ENCODE measurements around the gene PSMB11.

The PSMB11 gene

GRCh38 chr14:23080474-23080873 lies 38.5 kb downstream of the PSMB11 start:
- no peak for DNase-seq (ENCODE audit: low spot score)
- in situ Hi-C loops (cut with MboI; ENCODE audit: low pct_unique_long_range_greater_than_20kb, low sequenced_read_pairs, unreplicated experiment) = no loop called here
- TF ChIP-seq CTCF (IDR thresholded peaks at IDR 0.05; ENCODE audit: extremely low read depth, insufficient read depth, missing control alignments) = no peak

- in situ Hi-C loops (cut with MboI; ENCODE audit: low pct_unique_long_range_greater_than_20kb, low sequenced_read_pairs, unreplicated experiment) = no loop called here
- TF ChIP-seq CTCF (IDR thresholded peaks at IDR 0.05; ENCODE audit: extremely low read depth, insufficient read depth, missing control alignments) = no peak
- no peak for DNase-seq (ENCODE audit: low spot score)
Measured at GRCh38 chr14:23085458-23085857, 43.4 kb downstream of the PSMB11 start.

GRCh38 chr14:23086565-23086964 lies 44.6 kb downstream of the PSMB11 start:
- no peak for TF ChIP-seq CTCF (IDR thresholded peaks at IDR 0.05; ENCODE audit: extremely low read depth, insufficient read depth, missing control alignments)
- in situ Hi-C loops (cut with MboI; ENCODE audit: low pct_unique_long_range_greater_than_20kb, low sequenced_read_pairs, unreplicated experiment) = no loop called here
- DNase-seq (ENCODE audit: low spot score) = no peak

GRCh38 chr14:23089498-23090253 lies 47.7 kb downstream of the PSMB11 start:
- DNase-seq (ENCODE audit: low spot score) = no peak
- TF ChIP-seq CTCF (IDR thresholded peaks at IDR 0.05; ENCODE audit: extremely low read depth, insufficient read depth, missing control alignments) = no peak
- in situ Hi-C loops (cut with MboI; ENCODE audit: low pct_unique_long_range_greater_than_20kb, low sequenced_read_pairs, unreplicated experiment) = no loop called here

- TF ChIP-seq CTCF (IDR thresholded peaks at IDR 0.05; ENCODE audit: extremely low read depth, insufficient read depth, missing control alignments) = no peak
- in situ Hi-C loops (cut with MboI; ENCODE audit: low pct_unique_long_range_greater_than_20kb, low sequenced_read_pairs, unreplicated experiment) = no loop called here
- DNase-seq (ENCODE audit: low spot score) = no peak
Measured at GRCh38 chr14:23090254-23090636, 48.2 kb downstream of the PSMB11 start.

GRCh38 chr14:23091294-23092225 lies 49.5 kb downstream of the PSMB11 start:
- DNase-seq (ENCODE audit: low spot score) = no peak
- TF ChIP-seq CTCF (IDR thresholded peaks at IDR 0.05; ENCODE audit: extremely low read depth, insufficient read depth, missing control alignments) = no peak
- in situ Hi-C loops (cut with MboI; ENCODE audit: low pct_unique_long_range_greater_than_20kb, low sequenced_read_pairs, unreplicated experiment) = no loop called here
